GM19324 (cell line): ENCODE results near the gene NPHP4.

Experiments used
- ATAC-seq: cut with Tn5 transposase; IDR thresholded peaks from one replicate; pipeline ENCODE4 v1.9.1; 2021; ENCODE audit warnings: mild to moderate bottlenecking, moderate library complexity; ENCODE audit not compliant: unreplicated experiment, low FRiP score

Gene NPHP4

DNA sequence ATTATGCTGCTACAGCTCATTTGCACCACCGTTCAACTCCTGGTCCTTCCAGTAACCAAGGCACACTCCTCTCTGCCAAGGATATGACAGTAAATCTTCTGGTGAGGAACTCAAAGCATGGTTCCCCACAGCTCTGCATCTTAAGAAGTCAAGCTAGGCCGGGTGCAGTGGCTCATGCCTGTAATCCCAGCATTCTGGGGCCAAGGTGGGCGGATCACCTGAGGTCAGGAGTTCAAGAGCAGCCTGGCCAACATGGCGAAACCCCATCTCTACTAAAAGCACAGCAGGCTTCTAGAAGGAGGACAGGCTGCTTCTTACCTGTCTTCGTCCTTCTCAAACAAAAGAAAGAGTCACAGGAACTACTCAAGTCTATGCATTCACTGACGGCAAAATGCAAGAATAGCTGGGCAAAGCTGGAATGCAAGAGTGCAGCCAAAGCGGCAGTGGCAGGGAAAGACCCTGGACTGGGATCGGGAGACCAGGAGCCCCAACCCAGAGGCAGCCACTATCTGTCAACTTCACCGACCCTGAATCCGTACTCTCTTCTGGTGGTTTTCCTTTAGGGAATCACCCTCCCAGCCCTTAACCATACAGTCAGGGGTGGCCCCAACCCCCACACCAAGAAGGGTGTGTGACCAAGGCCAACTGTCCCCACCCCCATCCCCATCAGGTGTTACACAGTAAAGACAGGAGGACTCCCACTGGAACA lies 75.5 kb downstream of the NPHP4 start:
- ATAC-seq, result no peak

DNA sequence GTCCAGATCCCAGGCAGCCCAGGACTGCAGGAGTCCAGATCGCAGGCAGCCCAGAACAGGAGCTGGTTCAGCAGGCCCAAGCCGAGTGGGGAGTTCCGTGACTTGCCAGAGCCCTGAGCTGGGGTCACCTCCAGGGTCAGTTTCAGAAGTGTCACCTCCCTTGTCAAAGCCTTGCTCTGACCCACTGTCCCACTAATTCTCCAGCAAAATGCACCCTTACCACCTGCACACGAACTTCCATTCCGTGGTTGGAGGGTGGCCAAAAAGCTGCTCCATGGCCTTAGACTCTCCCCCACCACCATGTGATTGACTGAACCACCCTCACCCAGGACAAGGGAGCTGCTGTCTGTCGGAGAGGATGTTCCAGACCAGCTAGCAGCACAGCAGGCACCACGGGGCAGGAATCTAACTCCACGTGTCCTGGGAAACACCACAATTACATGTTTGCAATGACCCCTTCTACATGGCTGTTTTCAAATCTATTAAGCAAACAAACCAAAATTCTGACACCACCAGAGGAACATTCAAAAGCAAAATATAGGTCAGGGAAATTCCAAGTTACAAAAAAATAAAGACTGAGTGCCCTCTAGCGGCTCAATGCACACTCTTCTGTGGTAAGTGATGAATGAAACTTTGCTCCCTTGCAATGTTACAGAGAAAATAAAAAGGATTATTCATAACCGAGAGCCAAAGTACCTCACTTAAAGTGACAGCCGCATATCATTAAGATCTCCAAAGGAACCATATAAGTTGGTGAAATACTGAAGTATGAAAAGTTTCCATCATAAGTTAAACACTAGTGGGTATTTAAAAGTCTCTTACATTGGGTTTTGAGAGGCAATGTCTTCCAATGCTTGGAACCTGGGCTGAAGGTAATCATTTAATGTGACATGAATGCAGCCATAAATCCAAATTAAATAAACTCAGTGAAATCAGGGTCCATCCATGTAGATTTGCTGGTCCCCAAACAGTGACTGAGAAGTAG lies 76.3 kb downstream of the NPHP4 start:
- no peak for ATAC-seq

- ATAC-seq, result no peak
These were observed 77.4 kb downstream of the NPHP4 start for GRCh38 chr1:5914676-5915365.

DNA sequence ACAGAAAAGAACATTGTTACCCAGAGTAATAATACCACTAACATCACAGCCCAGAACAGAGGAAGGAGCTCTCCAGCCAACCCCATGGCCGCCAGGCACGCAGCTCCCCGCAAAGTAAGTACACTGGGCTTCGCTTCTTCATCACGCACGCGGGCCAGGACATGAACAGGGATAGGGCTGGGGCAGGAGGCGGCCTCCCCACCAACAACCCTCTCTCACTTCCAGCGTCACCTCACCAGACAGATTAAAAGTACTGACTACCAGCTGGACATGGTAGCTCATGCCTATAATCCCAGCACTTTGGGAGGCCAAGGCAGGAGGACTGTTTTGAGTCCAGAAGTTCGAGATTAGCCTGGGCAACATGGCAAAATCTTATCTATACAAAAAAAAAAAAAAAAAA lies 78.3 kb downstream of the NPHP4 start:
- no peak for ATAC-seq

- ATAC-seq, result no peak
These were observed 79.0 kb downstream of the NPHP4 start for GRCh38 chr1:5913078-5913845.

GRCh38 chr1:5911871-5912271 lies 80.4 kb downstream of the NPHP4 start:
- no peak for ATAC-seq

GRCh38 chr1:5911157-5911556 lies 81.1 kb downstream of the NPHP4 start:
- no peak for ATAC-seq

DNA sequence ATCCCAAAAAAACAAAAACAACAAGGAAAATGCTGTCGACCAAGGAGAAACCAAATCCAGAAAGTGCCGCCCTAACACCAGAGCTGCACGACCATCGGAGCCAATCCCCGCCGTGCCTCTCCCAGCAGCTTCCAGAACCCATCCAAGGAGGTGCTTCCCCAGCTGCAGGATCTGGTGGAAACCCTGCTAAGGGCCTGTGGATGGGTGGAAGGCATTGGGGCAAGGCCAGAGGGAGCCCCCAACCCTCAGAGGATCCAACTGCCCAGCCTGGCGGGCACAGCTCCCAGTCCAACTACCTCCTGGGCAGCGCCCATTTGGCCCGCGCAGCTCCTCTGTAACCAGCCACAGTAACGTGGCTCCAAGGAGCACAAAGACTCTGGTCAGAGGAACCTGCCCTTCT lies 81.6 kb downstream of the NPHP4 start:
- ATAC-seq, result no peak

- no peak for ATAC-seq
These were observed 82.0 kb downstream of the NPHP4 start for GRCh38 chr1:5910276-5910620.

DNA sequence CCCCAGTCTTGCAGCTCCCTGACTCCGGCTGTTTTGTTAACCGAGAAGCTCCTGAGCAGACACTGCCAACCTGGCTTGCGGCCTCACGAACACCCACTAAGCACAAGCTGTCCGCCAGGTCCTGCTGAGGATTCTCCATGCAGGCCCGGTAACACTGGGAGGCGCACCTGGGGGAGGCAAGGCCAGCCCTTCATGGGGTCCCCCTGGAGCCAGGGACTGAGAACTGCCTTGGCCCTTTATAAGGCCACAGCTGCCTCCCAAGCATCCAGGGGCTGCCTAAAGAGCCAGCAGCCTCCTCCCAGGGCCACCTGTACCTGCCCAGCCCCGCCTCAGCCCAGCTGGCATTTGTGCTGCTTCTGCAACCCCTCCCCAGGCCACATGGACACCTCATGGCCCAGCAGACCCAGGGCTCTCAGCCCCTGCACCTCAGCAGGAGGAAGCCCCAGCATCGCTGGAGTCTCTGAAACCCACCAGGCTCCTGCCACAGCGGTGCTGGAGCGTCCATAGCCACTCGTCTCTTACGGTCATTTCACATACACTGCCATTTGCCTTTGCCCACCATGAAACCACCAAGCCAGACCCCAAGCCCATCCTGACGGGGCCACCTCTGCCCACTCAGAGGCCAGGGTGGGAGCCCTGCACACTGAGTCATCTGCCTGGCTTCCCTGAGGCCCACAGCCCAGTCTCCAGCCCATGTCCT lies 82.5 kb downstream of the NPHP4 start:
- no peak for ATAC-seq

GRCh38 chr1:5908461-5909375 lies 83.5 kb downstream of the NPHP4 start:
- no peak for ATAC-seq

DNA sequence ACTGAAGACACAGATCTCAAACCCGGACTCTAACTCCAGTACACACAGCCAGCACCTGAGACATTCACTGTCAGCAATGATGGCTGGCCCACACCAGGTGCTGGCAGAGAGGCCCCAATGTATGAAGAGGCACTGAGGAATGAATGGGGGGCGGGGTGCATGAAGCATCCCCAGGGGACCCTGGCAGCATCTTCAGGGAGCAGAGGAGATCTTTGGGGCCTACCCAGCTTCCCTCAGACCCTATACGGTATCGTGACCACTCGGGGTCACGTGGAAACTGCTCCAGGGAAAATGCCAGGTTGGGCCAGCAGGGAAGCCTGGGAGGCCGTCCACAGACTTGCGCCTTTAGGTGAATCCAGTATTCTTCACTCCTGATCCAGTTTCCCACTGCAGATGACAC lies 84.3 kb downstream of the NPHP4 start:
- ATAC-seq, result no peak

GRCh38 chr1:5907386-5907785 lies 84.8 kb downstream of the NPHP4 start:
- no peak for ATAC-seq

DNA sequence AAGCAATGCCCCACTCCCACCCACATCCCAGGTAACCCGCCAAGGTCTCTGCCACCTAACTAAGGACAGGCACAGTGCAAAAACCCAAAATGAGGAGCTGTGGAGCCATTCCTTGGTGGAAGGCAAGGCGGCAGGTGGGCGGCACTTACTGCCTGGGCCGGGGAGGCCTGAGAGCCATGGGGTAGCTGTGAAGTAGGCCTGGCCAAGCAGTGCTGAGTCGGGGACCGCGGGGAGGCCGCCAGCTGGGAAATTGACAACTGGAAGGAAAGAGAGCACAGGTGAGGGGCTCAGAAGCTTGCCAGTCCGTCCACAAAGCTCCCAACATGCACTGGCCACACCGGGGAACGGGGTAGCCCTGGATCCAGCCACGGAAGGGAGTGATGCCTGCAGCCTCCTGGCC lies 85.3 kb downstream of the NPHP4 start:
- ATAC-seq, result no peak

GRCh38 chr1:5906116-5906515 lies 86.1 kb downstream of the NPHP4 start:
- no peak for ATAC-seq

DNA sequence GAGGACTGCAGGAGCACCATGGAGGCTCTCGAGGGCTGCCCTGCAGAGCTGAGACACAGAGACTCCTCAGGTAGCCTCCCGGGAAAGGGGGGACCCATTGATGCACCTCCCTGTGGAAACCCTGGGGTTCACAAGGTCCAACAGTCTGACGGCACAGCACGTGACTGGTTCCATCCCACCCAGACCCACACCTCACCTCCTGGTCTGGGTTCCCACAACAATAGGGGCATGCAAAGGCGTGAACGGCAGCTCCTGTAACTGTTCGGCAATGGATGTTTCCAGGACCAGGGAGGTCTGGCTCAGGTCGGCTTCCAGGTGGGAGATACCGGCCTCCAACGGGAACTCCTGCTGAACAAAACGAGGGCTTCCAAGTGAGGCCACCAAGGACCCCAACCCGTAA lies 86.8 kb downstream of the NPHP4 start:
- ATAC-seq, result no peak

- ATAC-seq, result no peak
These were observed 87.7 kb downstream of the NPHP4 start for GRCh38 chr1:5904551-5904950.

DNA sequence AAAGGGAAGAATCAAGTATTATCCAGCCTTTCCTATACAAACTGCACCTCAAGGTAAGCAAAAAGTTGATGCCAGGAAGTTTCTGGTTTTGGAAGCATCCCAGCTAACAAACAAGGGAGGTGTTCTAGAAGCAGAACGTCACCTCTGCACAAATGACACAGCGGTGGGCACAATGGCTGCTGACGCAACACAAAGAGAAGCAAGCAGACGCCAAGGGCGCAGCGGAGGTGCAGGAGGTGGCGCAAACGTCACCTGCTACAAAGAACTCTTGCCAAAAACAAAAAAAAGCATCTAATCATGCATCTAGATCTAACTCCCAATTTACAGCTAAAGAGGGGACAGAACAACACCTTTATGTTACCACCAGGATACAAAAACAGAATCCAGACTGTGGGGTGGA lies 88.5 kb downstream of the NPHP4 start:
- ATAC-seq, result no peak

DNA sequence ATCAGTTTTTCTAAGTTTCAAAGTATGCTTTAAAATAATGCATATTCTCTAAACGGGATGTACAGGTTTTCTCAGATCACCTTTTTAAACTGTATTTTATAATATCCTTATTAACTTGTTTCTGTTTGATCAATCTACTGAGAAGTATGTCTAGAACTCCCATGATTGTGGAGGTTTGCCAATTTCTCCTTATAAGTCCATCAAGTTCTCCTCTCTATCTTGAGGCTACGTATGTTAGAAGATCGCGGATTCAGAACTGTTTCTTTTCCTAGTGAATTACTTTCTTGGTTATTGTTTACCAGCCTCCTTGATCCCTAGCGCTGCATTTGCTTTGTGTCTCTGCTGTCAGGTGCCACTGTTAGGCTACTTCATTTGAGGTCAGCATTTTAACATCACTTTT lies 89.2 kb downstream of the NPHP4 start:
- ATAC-seq, result no peak
